HG03457 (cell line): Measurements from ENCODE around the gene RETREG3.

Source experiments
- ATAC-seq: cut with Tn5 transposase; IDR thresholded peaks from one replicate; pipeline ENCODE4 v1.9.1; 2021; ENCODE audit warnings: moderate number of reproducible peaks; ENCODE audit not compliant: unreplicated experiment

RETREG3 gene

GRCh38 chr17:42536372-42537155 lies 72.6 kb downstream of the RETREG3 start:
- peak; percentile 39 for ATAC-seq

GRCh38 chr17:42536048-42536371 lies 73.2 kb downstream of the RETREG3 start, which contains the start of gene NAGLU:
Gene NAGLU, plus strand, starts transcription at chr17:42536241. Its CDS starts 32 bp downstream, at chr17:42536273.
- peak; percentile 64 for ATAC-seq

DNA sequence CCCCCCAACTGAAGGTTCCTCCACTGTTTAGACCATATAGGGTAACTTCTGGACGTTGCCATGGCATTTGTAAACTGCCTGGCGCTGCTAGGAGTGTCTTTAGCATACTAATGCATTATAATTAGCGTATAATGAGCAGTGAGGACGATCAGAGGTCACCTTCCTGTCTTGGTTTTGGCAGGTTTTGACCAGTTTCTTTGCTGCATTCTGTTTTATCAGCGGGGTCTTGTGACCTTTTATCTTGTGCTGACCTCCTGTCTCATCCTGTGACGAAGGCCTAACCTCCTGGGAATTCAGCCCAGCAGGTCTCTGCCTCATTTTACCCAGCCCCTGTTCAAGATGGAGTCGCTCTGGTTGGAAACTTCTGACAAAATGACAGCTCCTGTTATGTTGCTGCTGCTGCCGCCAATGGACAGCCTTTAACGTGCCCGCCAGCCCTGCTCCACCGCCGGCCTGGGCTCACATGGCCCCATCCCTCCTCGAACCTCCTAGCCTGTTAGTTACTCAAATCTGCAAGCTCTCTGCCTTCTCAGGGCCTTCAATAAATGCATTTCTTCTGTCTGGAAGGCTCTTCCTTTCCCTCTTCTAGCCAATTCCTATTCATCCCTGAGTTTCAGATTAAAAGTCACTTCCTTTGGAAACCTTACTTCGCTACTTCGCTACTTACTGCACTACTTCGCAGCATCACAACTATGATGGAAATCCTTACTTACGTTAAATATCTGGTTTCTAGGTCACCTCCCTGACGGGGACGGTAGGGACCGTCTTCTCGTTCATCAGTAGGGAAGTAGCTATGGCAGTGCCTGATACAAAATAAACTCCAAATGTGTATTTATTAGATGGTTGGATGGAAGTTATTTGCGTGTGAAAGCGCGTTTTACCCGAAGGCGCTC lies 73.8 kb downstream of the RETREG3 start:
- ATAC-seq = no peak

GRCh38 chr17:42531455-42532354 lies 77.5 kb downstream of the RETREG3 start:
- ATAC-seq = no peak

DNA sequence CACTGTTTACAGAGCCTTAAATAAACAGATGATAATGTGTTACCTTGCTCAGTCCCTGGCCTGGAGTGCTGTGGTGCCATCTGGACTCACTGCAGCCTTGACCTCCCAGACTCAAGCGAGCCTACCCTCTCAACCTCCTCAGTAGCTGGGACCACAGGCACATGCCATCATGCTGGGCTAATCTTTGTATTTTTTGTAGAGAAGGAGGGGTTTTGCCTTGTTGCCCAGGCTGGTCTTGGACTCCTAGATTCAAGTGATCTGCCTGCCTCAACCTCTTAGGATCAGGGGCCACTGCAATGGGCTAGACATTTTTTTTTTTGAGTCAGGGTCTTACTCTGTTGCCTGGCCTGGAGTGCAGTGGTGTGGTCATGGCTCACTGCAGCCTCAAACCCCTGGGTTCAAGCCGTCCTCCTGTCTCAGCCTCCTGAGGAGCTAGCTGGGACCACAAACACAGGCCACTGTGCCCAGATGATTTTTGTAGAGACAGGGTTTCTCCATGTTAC lies 78.2 kb downstream of the RETREG3 start:
- ATAC-seq = no peak
